ENCODE data around the gene CBL.

DNA sequence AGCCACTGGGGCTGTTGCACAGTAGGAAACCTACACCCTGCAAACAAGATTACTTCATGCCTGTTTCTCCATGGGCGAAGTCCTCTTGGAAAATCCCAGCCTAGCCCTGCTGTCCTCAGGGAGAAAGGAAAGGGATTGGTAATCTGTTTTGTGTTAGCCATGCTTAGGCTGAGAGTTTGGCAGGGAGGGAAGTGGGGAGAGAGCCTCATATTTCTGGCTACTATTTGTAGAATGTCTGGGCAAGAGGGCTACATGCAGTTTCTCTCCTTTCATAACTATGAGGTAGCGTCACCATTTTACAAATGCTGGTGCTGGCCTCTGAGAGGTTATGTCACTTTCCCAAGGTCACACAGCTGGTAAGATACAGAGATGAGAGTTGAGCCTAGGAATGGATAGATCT lies 141.1 kb downstream of the CBL start:
- TF ChIP-seq, protein P1, sequence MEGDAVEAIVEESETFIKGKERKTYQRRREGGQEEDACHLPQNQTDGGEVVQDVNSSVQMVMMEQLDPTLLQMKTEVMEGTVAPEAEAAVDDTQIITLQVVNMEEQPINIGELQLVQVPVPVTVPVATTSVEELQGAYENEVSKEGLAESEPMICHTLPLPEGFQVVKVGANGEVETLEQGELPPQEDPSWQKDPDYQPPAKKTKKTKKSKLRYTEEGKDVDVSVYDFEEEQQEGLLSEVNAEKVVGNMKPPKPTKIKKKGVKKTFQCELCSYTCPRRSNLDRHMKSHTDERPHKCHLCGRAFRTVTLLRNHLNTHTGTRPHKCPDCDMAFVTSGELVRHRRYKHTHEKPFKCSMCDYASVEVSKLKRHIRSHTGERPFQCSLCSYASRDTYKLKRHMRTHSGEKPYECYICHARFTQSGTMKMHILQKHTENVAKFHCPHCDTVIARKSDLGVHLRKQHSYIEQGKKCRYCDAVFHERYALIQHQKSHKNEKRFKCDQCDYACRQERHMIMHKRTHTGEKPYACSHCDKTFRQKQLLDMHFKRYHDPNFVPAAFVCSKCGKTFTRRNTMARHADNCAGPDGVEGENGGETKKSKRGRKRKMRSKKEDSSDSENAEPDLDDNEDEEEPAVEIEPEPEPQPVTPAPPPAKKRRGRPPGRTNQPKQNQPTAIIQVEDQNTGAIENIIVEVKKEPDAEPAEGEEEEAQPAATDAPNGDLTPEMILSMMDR (IDR thresholded peaks at IDR 0.05; ENCODE audit: insufficient read depth, low read depth, low read length): no peak
- TF ChIP-seq EZH2 (IDR thresholded peaks at IDR 0.05; ENCODE audit: insufficient read depth, low read length): no peak

Measured in astrocyte (in vitro differentiated cells and primary cell).